Measurements from ENCODE around the gene KCNQ1. TPM values are rescaled to one million over a fixed set of nuclear protein-coding genes. Genes with fewer than 3 reads are reported as not detected.

Gene KCNQ1
- total RNA-seq, 1 donor from 2014 or later = 3.4 TPM

DNA sequence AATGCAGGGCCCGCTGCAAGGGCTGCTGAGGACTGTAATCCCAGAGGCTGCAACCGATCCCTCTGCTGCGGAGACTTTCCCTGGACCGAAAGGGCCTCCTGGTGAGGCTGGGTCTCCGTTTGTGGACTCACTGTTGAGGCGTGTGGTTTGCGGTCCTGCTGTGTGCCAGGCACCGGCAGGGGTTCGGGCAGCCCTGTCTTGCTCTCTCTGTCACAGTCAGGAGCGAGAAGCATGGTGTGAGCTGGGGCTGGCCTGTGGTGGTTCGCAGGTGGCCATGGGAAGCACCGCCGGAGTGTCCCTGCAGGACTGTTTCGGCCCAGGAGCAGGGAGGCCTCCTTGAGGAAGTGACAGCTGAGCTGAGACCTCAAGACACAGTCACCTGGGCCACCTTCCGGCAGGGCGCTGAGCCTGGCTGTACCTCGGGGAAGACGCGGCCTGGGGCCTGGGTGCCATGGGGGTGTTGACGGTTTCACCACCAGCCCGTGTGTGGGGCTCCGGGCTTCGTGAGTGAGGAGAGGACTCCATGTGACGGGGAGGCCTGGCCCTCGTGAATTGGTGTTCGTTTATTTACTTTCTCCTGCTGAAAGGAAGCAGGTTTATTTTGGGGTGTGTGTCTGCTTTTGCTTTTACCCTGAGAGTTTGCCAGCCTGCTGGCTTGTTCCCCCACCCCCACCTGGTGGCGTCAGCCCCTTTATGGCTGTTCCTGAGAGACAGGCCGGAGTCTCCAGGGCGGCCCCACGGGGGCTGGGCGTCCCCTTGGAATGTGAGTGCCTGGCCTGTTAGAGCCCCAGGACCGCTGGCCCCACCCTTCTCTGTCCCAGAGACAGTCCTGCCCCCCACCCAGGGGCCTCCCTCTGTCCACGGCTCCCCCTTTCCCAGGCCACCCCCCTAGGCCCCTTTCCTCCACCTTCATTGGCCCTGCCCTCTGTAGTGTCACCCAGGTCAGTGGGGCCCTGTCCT lies 132.5 kb downstream of the KCNQ1 start:
- no peak for DNase-seq (ENCODE audit: low spot score)

DNA sequence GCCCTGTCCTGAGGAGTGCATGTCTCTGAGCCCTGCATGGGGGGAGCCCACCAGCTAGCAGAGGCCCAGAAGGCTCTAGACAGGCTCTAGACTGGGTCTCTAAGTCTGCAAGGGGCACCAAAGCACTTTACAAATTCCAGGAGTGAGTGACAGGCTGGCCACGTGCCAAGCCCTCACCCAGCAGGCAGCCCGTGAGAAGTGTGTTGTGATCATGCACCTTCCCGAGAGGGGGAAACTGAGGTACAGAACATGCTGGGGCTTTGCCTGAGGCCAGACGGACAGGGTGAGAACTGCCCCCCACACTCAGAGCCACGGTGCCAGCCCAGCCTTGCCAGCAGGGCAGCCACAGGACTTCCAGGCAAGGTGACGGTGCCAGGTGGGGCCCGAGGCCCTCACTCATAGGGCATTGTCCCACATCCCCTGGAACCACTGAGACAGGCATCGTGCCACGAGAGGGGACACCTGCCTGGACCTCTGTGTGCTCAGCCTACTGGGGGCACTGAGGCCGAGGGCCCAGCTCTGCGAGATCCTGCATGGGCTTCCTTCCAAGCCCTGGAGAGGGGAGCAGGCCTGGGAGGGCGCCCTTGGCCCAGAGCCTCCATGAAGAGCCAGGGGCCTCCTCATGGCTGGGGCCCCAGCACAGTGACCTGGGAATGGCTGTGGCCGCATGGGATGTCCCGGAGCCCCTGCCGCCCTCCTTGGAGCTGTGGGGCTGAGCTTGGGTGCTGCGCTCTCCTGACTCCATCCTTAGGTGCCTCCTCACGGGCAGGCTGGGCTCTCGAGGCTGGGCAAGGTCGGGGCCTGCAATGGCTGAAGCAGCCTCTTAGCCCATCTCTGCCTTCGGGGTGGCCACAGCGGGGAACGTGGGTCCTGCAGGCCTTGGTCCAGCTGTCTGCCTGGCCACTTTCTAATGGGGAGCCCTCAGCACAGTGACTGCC lies 133.5 kb downstream of the KCNQ1 start:
- Mint-ChIP-seq H3K9me3 (no peaks in the 10 kb centered on the region), H3K27ac (no peak overlapping the region), H3K27me3 (ENCODE audit: low read depth) (no peaks in the 10 kb centered on the region), H3K4me3 (ENCODE audit: low read depth) (no peak overlapping the region), H3K36me3 (ENCODE audit: low read depth) (no peaks in the 10 kb centered on the region), H3K4me1 (ENCODE audit: low read depth) (no peaks in the 10 kb centered on the region)
- DNase-seq (ENCODE audit: low spot score) = no peak
- intact Hi-C loops (cut with micrococcal nuclease) = no loop called here

More for the DNA sequence above, 132.5 kb downstream of the KCNQ1 start:
- H3K9me3 Mint-ChIP-seq = no peaks in the 10 kb centered on the region
- intact Hi-C loops (cut with micrococcal nuclease) = no loop called here
- H3K27ac Mint-ChIP-seq = no peak overlapping the region
- no peaks in the 10 kb centered on the region for H3K36me3 Mint-ChIP-seq (ENCODE audit: low read depth)
- no peak overlapping the region for H3K4me3 Mint-ChIP-seq (ENCODE audit: low read depth)
- H3K27me3 Mint-ChIP-seq (ENCODE audit: low read depth) = no peaks in the 10 kb centered on the region
- no peaks in the 10 kb centered on the region for H3K4me1 Mint-ChIP-seq (ENCODE audit: low read depth)

DNA sequence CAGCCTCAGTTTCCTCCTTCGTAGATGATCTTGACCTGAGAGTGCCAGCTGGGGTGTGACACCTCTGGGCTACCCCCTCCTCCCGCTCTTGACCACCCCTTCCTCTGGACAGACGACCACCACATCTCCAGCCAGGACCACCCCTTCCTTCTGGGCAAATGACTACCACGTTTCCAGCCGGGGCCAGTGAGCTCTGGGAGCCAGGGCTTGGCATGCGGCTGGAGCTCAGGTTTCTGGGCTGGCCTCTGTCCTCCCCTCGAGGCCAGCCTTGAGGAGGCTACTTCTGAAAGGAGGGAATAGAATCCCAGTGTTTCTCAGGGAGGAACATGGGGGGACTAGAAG lies 134.1 kb downstream of the KCNQ1 start:
- intact Hi-C loops (cut with micrococcal nuclease) = no loop called here
- Mint-ChIP-seq H3K4me1 (ENCODE audit: low read depth) (no peaks in the 10 kb centered on the region), H3K27me3 (ENCODE audit: low read depth) (no peaks in the 10 kb centered on the region), H3K27ac (no peak overlapping the region), H3K4me3 (ENCODE audit: low read depth) (no peak overlapping the region), H3K9me3 (no peaks in the 10 kb centered on the region), H3K36me3 (ENCODE audit: low read depth) (no peaks in the 10 kb centered on the region)
- no peak for DNase-seq (ENCODE audit: low spot score)

DNA sequence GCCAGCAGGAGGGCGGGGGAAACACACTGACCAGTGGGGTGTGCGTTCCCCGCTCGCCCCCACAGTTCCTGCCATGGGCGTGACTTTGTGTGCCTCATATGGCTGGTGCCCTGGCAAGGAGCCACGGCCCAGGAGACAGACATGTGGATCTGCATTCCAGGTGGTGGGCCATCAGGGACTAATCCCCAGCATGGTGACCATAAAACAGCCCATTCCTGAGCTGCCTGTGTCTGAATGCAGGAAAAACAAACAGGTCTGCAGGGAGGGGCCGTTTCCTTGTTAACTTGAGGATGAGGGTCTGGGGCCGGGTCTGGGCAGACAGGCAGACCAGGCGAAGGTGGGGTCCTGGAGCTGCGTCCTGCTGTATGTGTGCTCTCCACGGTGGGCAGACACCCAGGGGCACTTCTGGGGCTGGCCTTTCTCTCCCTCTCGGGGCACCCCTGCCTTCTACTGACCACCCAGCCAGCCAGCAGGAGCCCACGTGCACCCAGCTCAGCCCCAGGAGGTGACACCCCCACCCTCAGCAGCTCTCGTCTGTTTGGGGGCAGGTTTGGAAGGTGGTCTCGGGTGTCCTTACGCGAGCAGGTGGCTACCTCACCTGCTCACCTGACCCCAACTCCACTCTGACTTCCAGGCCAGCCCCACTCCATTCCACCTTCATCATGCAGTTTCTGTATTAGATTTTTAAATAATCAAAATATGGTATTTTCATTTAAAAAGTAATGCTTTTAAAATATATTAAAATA lies 134.7 kb downstream of the KCNQ1 start:
- intact Hi-C loops (cut with micrococcal nuclease) = no loop called here
- no peak for DNase-seq (ENCODE audit: low spot score)
- no peaks in the 10 kb centered on the region for H3K4me1 Mint-ChIP-seq (ENCODE audit: low read depth)
- no peaks in the 10 kb centered on the region for H3K27me3 Mint-ChIP-seq (ENCODE audit: low read depth)
- no peaks in the 10 kb centered on the region for H3K36me3 Mint-ChIP-seq (ENCODE audit: low read depth)
- H3K27ac Mint-ChIP-seq = no peak overlapping the region
- H3K9me3 Mint-ChIP-seq = no peaks in the 10 kb centered on the region
- H3K4me3 Mint-ChIP-seq (ENCODE audit: low read depth) = no peak overlapping the region

DNA sequence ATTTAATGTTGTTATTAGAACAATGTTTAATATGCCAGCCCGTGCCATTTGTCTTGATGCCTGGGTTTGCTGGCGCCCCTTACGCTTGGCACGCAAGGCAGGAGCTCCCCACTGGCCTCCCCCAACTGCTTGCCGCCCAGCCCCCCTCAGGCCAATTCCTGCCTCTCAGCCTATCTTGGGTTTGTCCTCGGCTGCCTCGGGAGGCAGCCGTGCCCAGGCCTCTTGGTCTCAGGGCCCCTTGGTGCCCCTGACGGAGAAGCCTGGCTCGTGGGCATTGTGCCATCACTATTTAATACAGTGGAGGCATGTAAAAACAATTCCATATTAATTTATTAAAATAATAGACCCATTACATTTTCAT lies 135.2 kb downstream of the KCNQ1 start:
- Mint-ChIP-seq H3K27ac (no peak overlapping the region), H3K4me3 (ENCODE audit: low read depth) (no peak overlapping the region), H3K36me3 (ENCODE audit: low read depth) (no peaks in the 10 kb centered on the region), H3K9me3 (no peaks in the 10 kb centered on the region), H3K27me3 (ENCODE audit: low read depth) (no peaks in the 10 kb centered on the region), H3K4me1 (ENCODE audit: low read depth) (no peaks in the 10 kb centered on the region)
- intact Hi-C loops (cut with micrococcal nuclease) = no loop called here
- DNase-seq (ENCODE audit: low spot score) = no peak

DNA sequence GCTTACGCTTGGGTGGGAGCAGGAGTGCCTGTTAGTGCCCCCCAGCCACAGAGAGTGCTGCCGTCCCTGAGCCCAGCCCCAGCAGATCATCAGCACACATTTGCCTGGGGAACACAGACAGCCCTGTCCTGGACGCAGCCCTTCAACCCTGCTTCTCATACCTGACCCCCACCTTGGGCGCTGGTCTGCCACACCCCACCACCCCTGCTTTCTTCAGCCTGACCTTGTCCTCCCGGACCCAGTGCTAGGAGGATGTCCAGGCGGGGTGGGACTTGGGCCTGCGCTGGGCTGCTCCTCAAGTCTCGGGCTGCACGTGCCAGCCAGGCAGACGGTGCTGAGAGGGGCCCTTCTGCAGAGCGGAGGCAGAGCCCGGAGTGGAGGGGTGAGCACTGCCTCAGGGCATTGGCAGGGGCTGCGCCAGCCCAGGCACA lies 135.8 kb downstream of the KCNQ1 start:
- Mint-ChIP-seq H3K4me1 (ENCODE audit: low read depth) (no peaks in the 10 kb centered on the region), H3K4me3 (ENCODE audit: low read depth) (no peak overlapping the region), H3K36me3 (ENCODE audit: low read depth) (no peaks in the 10 kb centered on the region), H3K27ac (no peak overlapping the region), H3K27me3 (ENCODE audit: low read depth) (no peaks in the 10 kb centered on the region), H3K9me3 (no peaks in the 10 kb centered on the region)
- intact Hi-C loops (cut with micrococcal nuclease) = no loop called here
- no peak for DNase-seq (ENCODE audit: low spot score)

DNA sequence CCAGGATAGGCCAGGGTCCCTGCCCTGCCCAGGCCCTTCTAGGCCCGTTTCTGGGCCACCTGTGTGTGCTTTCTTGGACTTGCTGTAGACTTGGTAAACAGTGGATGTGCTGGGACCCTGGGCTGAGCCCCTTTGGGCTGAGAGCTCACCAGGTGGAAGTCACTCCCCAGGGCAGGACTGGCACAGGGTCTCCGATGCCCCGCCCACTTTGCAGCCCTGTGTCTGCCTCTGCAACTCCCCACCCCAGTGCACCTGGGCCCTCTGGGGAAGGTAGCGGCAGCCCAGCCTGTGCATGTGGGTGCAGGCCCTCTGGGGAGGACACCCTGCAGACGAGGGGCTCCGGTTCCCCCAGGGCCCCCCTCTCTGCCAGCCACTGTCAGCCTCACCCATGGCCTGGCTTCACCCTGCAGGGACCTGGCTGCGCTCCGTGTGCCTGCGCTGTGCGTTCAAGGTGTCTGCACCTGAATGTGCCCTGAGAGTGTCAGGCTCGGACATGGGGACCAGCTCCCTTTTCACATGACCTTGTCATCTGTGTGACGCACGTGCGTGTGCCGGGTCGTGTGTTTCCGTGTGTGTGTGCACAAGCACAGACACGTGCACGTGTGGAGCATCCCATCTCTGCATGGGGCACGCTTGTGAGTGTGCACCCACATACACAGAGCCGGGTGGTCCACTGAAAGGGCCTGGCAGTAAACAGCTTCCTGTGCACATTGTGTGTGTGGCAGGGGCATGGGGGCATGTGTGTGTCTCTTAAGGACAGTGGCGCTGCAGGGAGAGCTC lies 136.5 kb downstream of the KCNQ1 start:
- H3K9me3 Mint-ChIP-seq = no peaks in the 10 kb centered on the region
- no peak overlapping the region for H3K4me3 Mint-ChIP-seq (ENCODE audit: low read depth)
- intact Hi-C loops (cut with micrococcal nuclease) = no loop called here
- no peaks in the 10 kb centered on the region for H3K36me3 Mint-ChIP-seq (ENCODE audit: low read depth)
- H3K4me1 Mint-ChIP-seq (ENCODE audit: low read depth) = no peaks in the 10 kb centered on the region
- H3K27me3 Mint-ChIP-seq (ENCODE audit: low read depth) = no peaks in the 10 kb centered on the region
- H3K27ac Mint-ChIP-seq = no peak overlapping the region
- no peak for DNase-seq (ENCODE audit: low spot score)

DNA sequence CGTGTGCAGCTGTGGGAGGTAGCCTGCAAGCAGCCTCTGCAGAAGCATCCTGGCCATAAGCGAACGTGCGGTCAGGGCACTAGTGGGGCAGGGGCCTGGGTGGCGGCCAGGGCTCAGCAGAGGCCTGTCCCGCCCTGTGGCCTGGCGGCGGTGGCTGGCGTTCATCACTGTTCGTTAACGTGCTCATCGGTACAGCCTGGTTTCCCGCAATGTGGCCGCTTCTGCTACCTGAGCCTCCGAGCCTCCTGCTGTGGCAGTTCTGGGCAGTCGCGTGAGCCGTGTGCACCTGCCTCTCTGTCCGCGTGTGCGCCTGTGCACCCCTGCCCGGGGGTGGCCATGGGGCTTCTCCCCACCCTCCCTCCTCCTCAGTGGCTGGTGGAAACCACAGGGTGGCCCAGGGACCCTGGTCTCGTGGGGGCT lies 137.1 kb downstream of the KCNQ1 start:
- Mint-ChIP-seq H3K9me3 (no peaks in the 10 kb centered on the region), H3K4me3 (ENCODE audit: low read depth) (no peak overlapping the region), H3K27me3 (ENCODE audit: low read depth) (no peaks in the 10 kb centered on the region), H3K4me1 (ENCODE audit: low read depth) (no peaks in the 10 kb centered on the region), H3K27ac (no peak overlapping the region), H3K36me3 (ENCODE audit: low read depth) (no peaks in the 10 kb centered on the region)
- no peak for DNase-seq (ENCODE audit: low spot score)
- intact Hi-C loops (cut with micrococcal nuclease) = no loop called here

DNA sequence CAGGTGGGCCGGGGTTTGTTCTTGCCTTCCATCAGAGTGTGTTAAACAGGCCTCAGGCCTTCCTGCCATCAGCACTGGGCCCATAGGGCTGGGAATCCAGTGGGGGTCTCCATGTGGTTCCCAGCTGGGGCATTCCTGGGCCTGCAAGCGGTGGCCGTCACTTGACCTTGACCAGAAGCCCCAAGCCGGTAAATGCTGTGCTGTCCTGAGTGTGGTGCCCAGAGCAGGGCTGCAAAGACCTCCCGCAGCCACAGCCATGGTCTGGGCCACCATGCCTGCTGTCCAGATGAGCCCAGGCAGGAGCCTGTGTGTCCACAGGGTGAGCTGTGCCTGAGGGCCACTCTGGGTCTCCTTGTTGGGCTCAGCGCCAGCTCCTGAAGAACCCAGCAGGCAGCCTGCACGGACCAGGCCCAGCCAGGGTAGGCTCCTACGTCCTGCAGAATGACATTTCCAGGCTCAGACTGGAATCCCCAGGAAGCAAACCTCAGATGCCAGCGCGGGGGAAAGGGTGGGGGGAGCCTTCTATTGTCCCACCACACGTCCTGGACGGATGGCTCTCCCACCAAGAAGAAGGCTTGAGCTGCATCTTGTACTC lies 137.6 kb downstream of the KCNQ1 start:
- Mint-ChIP-seq H3K27me3 (ENCODE audit: low read depth) (no peaks in the 10 kb centered on the region), H3K27ac (no peak overlapping the region), H3K9me3 (no peaks in the 10 kb centered on the region), H3K4me1 (ENCODE audit: low read depth) (no peaks in the 10 kb centered on the region), H3K36me3 (ENCODE audit: low read depth) (no peaks in the 10 kb centered on the region), H3K4me3 (ENCODE audit: low read depth) (no peak overlapping the region)
- intact Hi-C loops (cut with micrococcal nuclease) = no loop called here
- no peak for DNase-seq (ENCODE audit: low spot score)

DNA sequence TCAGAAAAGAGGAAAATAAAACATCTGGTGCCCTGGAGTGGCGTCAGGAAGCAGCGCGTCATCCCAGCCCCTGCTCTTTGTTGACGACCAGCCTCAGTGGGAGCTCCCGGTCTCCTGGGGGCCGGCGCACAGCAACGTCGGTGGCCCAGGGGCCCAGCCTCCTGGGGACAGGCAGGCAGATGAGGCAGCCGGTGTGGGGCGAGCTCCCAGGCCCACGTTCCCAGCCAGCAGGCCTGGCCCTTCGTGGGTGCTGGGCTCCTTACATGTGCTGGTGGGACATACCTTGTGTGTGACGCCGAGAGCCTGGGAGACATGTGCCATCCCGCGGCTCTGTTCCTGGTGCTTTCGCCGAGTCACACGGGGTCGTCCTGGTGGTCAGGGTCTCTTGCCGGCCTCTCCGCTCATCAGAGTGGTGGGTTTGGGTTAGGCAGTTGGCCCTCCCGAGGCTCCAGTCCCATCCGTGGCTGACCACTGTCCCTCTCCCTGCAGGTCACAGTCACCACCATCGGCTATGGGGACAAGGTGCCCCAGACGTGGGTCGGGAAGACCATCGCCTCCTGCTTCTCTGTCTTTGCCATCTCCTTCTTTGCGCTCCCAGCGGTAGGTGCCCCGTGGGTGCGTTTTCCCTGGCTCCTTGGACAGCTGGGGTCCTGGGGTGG lies 138.3 kb downstream of the KCNQ1 start:
- Mint-ChIP-seq H3K27me3 (ENCODE audit: low read depth) (no peaks in the 10 kb centered on the region), H3K4me3 (ENCODE audit: low read depth) (no peak overlapping the region), H3K36me3 (ENCODE audit: low read depth) (no peaks in the 10 kb centered on the region), H3K27ac (no peak overlapping the region), H3K4me1 (ENCODE audit: low read depth) (no peaks in the 10 kb centered on the region), H3K9me3 (no peaks in the 10 kb centered on the region)
- intact Hi-C loops (cut with micrococcal nuclease) = no loop called here
- no peak for DNase-seq (ENCODE audit: low spot score)

DNA sequence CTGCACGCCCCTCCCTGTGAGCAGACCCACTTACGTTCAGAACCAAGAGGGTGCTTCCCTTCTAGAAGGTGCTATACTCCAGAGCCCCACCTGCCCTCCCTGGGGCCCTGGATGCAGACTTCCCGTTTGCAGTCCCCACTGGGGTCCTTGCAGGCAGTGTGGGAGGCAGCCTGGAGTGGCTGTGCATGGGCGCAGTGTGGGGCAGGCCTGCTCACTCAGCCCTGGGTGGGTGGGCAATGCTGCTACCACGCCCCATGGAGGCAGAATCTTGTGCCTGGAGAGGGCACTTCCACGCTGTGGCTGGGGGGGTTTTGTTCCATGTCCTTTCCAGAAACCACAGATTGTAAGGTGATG lies 138.8 kb downstream of the KCNQ1 start:
- intact Hi-C loops (cut with micrococcal nuclease) = no loop called here
- Mint-ChIP-seq H3K9me3 (no peaks in the 10 kb centered on the region), H3K4me1 (ENCODE audit: low read depth) (no peaks in the 10 kb centered on the region), H3K27ac (no peak overlapping the region), H3K4me3 (ENCODE audit: low read depth) (no peak overlapping the region), H3K36me3 (ENCODE audit: low read depth) (no peaks in the 10 kb centered on the region), H3K27me3 (ENCODE audit: low read depth) (no peaks in the 10 kb centered on the region)
- peak; percentile 4 for DNase-seq (ENCODE audit: low spot score)
